HG03520 (cell line): ENCODE results near the gene GNA14.
"Not testable (repeated sequence)": the region's sequence is repeated elsewhere in the genome, so short reads cannot be mapped to it uniquely, and the experiment has no call there.

Experiments used
- ATAC-seq: cut with Tn5 transposase; IDR thresholded peaks from one replicate; pipeline ENCODE4 v1.9.1; 2021; ENCODE audit warnings: mild to moderate bottlenecking, moderate library complexity; ENCODE audit not compliant: unreplicated experiment

The GNA14 gene

GRCh38 chr9:77422969-77423368, 225.2 kb downstream of the GNA14 start:
- no peak for ATAC-seq

GRCh38 chr9:77421506-77422265, 226.4 kb downstream of the GNA14 start:
- ATAC-seq = no peak

- ATAC-seq = no peak
These were observed 227.5 kb downstream of the GNA14 start for GRCh38 chr9:77420641-77421040.

- ATAC-seq = no peak
These were observed 229.9 kb downstream of the GNA14 start for GRCh38 chr9:77418226-77418625.

- no peak for ATAC-seq
These were observed 230.6 kb downstream of the GNA14 start for GRCh38 chr9:77417566-77417965.

- ATAC-seq = not testable (repeated sequence)
These were observed 239.6 kb downstream of the GNA14 start for GRCh38 chr9:77408521-77408920.

GRCh38 chr9:77403239-77403638, 244.9 kb downstream of the GNA14 start:
- ATAC-seq = no peak

- ATAC-seq = no peak
These were observed 245.8 kb downstream of the GNA14 start for GRCh38 chr9:77402286-77402685.

- ATAC-seq = no peak
These were observed 248.2 kb downstream of the GNA14 start for GRCh38 chr9:77399964-77400363.

- not testable (repeated sequence) for ATAC-seq
These were observed 249.5 kb downstream of the GNA14 start for GRCh38 chr9:77398581-77398980.

- ATAC-seq = no peak
These were observed 255.8 kb downstream of the GNA14 start for GRCh38 chr9:77392328-77392727.

GRCh38 chr9:77391834-77392233, 256.3 kb downstream of the GNA14 start:
- no peak for ATAC-seq

- no peak for ATAC-seq
These were observed 261.9 kb downstream of the GNA14 start for GRCh38 chr9:77386187-77386586.

- no peak for ATAC-seq
These were observed 263.7 kb downstream of the GNA14 start for GRCh38 chr9:77384406-77384805.

GRCh38 chr9:77375956-77376532, 272.1 kb downstream of the GNA14 start:
- no peak for ATAC-seq

GRCh38 chr9:77374266-77374665, 273.9 kb downstream of the GNA14 start:
- ATAC-seq = no peak
